Measurements from ENCODE around the gene FSTL5.

DNA sequence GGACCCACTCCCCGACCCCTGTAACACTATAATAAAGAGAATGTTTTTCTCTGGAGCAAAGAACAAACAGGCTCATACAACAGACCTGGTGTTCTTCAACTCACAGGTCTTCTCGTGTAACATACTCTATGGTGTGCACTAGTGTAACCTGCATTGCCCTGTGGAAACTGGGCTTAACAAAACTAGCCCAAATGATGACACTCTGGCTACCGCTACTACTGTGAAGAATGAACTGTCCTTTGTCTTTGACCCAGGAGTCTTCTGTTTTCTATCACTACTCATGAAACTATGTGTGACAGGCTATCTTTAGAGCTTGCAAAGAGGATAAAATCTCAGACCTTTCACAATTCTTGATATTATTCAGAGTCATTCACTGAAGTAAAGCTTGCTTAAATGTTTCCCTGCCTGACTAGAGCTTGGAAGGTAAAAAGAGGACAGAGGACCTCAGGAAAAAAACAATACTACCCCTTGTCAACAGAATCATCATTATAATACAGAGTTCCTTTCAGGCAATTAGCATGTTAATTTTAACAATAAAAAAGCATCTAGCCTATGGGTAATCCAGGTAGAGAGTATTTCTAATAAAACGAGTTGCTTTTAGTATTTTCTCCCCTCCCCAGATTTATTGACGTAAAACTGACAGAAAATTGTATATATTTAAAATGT lies 59.2 kb downstream of the FSTL5 start:
- TF ChIP-seq, protein P1, sequence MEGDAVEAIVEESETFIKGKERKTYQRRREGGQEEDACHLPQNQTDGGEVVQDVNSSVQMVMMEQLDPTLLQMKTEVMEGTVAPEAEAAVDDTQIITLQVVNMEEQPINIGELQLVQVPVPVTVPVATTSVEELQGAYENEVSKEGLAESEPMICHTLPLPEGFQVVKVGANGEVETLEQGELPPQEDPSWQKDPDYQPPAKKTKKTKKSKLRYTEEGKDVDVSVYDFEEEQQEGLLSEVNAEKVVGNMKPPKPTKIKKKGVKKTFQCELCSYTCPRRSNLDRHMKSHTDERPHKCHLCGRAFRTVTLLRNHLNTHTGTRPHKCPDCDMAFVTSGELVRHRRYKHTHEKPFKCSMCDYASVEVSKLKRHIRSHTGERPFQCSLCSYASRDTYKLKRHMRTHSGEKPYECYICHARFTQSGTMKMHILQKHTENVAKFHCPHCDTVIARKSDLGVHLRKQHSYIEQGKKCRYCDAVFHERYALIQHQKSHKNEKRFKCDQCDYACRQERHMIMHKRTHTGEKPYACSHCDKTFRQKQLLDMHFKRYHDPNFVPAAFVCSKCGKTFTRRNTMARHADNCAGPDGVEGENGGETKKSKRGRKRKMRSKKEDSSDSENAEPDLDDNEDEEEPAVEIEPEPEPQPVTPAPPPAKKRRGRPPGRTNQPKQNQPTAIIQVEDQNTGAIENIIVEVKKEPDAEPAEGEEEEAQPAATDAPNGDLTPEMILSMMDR (IDR thresholded peaks at IDR 0.05; ENCODE audit: control extremely low read depth in 1 of 3, insufficient read depth in 1 of 3, low read depth in 1 of 3, low read length in 3 of 3): no peak
- TF ChIP-seq POLR2AphosphoS5 (IDR thresholded peaks at IDR 0.05; ENCODE audit: low read depth, low read length) (no peak), HDAC2 (IDR thresholded peaks at IDR 0.05; ENCODE audit: borderline replicate concordance in 1 of 2, low read depth in 2 of 2, low read length in 2 of 2) (no peak), SP1 (IDR thresholded peaks at IDR 0.05; ENCODE audit: low read depth, low read length) (no peak), POLR2A (IDR thresholded peaks at IDR 0.05; ENCODE audit: control extremely low read depth in 1 of 2, low read depth in 2 of 2, low read length in 2 of 2) (no peak), EGR1 (IDR thresholded peaks at IDR 0.05; ENCODE audit: borderline replicate concordance, low read depth, low read length) (no peak), EP300 (IDR thresholded peaks at IDR 0.05; ENCODE audit: borderline replicate concordance in 1 of 2, low read depth in 2 of 2, low read length in 2 of 2) (no peak), JUN (IDR thresholded peaks at IDR 0.05; ENCODE audit: low read depth, low read length) (no peak), RAD21 (IDR thresholded peaks at IDR 0.05 in 1 of 2, conservative IDR thresholded peaks at IDR 0.05 in 1 of 2; ENCODE audit: low read depth in 2 of 2, low read length in 2 of 2) (no peak), NANOG (IDR thresholded peaks at IDR 0.05; ENCODE audit: insufficient read depth, low read depth, low read length, poor library complexity, severe bottlenecking) (no peak), KDM1A (IDR thresholded peaks at IDR 0.05; ENCODE audit: borderline replicate concordance, low read length) (no peak), TCF12 (IDR thresholded peaks at IDR 0.05; ENCODE audit: low read depth, low read length) (no peak), GABPA (IDR thresholded peaks at IDR 0.05; ENCODE audit: borderline replicate concordance, insufficient read depth, low read length) (no peak), JUND (IDR thresholded peaks at IDR 0.05; ENCODE audit: low read length) (no peak)

Measured in H1 (cell line).